Measurements from ENCODE around the gene FCHSD1.
A peak's percentile ranks its signal among the peaks of the same experiment; 100 is the strongest.

Gene FCHSD1

GRCh38 chr5:141650851-141651727 lies at the start of gene FCHSD1:
FCHSD1 (minus strand) TSS chr5:141651418; CDS start chr5:141651368, 50 bp downstream.
- peak; percentile 55 for DNase-seq

DNA sequence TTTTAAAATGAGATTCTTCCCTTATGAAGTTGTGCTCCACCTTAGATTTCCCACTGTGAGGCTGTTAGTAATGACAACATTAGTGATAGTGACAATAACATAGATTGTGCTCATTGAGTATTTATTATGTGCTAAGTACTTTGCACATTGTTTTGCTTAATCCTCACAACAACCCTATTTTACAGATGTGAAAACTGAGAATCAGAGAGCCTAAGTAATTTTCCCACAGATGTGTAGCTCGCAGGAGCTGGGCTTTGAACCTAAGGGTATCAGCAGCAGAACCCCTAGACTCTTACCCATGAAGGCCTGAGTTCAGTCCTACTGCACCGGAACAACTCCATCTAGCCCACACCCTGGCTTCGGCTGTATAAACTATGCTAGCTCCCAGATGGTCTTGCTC lies 46.4 kb upstream of the FCHSD1 start:
- no peak for DNase-seq

DNA sequence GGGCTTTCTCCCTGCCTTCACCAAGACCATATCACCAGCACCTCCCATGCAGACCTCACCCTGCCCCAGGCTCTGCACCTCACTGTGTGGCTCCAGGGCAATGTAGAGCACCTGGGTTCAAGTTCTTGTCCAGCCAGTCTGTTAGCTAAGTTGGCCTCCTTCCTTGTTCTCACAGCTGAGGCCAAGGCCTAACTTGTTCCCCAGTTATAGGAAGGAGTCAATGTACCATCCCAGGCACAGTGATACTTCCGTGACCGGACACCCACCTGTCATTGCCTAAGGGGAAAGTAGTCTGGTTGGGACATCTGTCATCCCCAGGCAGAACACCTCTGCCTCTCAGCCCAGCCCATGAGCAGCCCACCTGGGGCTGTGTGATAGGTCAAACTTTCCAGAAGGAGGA lies 45.2 kb upstream of the FCHSD1 start:
- no peak for DNase-seq

- DNase-seq = no peak
These were observed 44.5 kb upstream of the FCHSD1 start for GRCh38 chr5:141695627-141696215.

- DNase-seq = no peak
These were observed 43.3 kb upstream of the FCHSD1 start for GRCh38 chr5:141694479-141694878.

- DNase-seq = peak; percentile 48
These were observed 41.9 kb upstream of the FCHSD1 start for GRCh38 chr5:141692919-141693725.

- DNase-seq = no peak
These were observed 41.3 kb upstream of the FCHSD1 start for GRCh38 chr5:141692533-141692888.

GRCh38 chr5:141691867-141692532 lies 40.8 kb upstream of the FCHSD1 start:
- peak; percentile 63 for DNase-seq

GRCh38 chr5:141691286-141691866 lies 40.2 kb upstream of the FCHSD1 start:
- DNase-seq = no peak

GRCh38 chr5:141686648-141687416 lies 35.6 kb upstream of the FCHSD1 start:
- no peak for DNase-seq

GRCh38 chr5:141685591-141685990 lies 34.4 kb upstream of the FCHSD1 start:
- no peak for DNase-seq

DNA sequence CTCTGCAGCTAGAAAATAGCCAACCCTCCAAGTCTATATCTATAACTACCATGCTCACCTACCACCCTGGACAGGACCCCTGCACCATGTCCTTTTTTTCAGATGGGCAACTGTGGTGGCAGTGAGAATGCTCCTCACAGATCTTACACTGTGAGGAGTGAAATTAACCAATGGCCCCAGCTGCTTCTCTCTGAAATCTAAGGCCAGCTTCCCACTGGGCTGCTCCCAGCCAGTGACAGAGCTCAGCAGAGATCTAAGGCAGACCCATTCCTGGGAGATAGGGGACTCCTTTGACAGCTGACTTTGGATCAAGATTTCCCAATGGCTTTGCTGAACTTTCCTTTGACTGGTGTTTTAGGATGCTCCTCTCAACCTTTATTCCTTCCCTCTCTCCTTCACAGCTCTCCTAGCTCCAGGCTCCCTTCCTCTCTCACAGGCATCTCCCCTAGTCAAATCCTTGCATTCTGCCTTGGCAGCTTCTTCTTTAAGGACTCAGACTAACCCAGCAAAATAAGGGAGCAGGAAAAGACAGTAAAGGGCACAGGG lies 32.5 kb upstream of the FCHSD1 start:
- no peak for DNase-seq

GRCh38 chr5:141681695-141682641 lies 30.8 kb upstream of the FCHSD1 start, which contains the start of gene ARAP3:
ARAP3 (minus strand) TSS chr5:141682230; CDS start chr5:141680486, 1,744 bp downstream.
- peak; percentile 76 for DNase-seq

- no peak for DNase-seq
These were observed 30.1 kb upstream of the FCHSD1 start for GRCh38 chr5:141681295-141681694.

DNA sequence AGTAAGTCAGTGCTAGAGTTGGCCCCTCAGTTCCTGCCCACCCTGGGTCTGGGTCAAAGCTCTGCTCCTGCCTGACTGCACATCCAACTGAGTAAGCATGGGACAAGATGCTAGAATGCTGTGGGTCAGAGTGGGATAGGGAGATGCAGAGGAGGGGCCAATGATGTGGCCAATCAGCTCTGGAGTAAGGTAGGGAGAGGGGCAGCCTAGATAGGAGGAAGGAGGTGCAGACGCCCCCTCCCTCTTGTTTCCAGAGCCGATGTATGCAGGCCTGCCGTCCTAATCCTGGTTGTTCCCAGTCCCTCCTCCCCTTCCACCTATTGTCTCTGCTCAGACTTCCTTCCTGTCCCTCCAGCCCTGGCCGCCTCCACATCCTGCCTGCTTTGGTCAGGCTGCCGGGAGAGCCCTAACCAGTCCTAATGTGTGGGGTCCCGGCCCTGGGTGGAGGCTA lies 29.6 kb upstream of the FCHSD1 start:
- DNase-seq = no peak

DNA sequence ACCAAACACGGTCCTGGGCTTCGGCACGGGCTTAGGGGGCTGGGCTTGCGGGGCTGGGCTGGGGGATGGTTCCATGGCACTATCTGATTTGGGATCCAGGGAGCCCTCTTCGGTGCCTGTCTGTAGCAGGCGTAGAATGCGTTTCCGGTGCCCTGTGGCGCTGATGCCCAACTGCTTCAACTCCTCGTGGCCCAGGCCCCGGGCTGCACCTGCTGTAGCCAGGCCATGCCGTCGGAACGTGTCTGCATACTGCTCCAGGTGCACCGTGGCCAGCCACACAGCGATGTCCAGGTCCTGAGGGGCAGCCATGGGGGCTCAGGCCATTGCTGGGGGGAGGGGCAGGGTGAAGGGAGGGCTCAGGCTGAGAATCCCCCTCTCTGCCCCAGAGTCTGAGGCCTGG lies 29.0 kb upstream of the FCHSD1 start:
- DNase-seq = no peak

DNA sequence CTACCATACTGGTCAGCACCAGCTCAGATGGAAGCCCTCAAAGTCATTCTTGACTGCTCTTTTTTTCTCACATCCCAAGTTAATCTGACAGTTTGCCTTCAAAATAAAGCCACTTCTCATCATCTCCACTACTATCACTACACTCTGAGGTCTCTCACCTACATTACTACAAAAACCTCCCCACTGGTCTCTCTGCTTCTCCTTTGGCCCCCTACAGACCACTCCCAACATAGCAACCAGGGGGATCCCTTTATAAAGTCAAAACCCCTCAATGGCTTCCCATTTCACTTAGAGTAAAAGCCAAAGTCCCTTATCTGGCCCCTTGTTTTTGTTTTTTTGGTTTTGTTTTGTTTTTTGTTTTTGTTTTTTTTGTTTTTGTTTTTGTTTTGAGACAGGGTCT lies 26.2 kb upstream of the FCHSD1 start:
- no peak for DNase-seq

- DNase-seq = no peak
These were observed 24.5 kb upstream of the FCHSD1 start for GRCh38 chr5:141675672-141676071.

DNA sequence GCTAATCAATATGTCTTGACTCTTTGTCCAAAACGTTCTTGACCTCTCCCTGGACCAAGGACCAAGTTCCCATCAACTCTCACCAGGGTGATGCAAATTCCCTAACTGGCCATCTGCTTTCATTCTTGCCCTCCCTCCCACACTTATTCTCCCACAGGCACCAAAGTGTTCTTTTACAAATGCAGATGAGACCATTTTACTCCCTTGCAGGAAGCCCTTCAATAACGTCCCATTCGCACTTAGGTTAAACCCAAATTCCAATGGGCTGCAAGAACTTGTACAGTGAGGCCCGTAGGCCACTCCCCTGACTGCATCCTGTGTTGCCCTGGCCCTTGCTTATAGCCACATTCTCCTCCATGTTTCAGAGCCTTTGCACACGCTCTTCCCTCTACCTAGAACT lies 23.5 kb upstream of the FCHSD1 start:
- no peak for DNase-seq
